A549 (cell line): ENCODE results near the gene LMTK2.

Experiments used
- CTCF ChIP-seq: fragments of >200 bp; sonication (Bioruptor Twin); formaldehyde crosslinking; IDR thresholded peaks from 3 replicates; pipeline ENCODE4 v1.5.1; 2016
- PHF8 ChIP-seq: fragments of 200-600 bp; sonication (generic); IDR thresholded peaks from 2 replicates; pipeline ENCODE4 v1.6.1; 2016; ENCODE audit warnings: low read depth, mild to moderate bottlenecking, antibody characterized with exemption, moderate library complexity, borderline replicate concordance
- RAD21 ChIP-seq, 2 experiments: fragments of >200 bp in 1 of 2; sonication (Bioruptor Twin) in 1 of 2; formaldehyde crosslinking in 1 of 2; IDR thresholded peaks in 1 of 2; conservative IDR thresholded peaks in 1 of 2; 2 replicates in 1 of 2; 3 replicates in 1 of 2; pipeline ENCODE4 v1.6.1; 2012 to 2018; ENCODE audit warnings: inconsistent platforms in 1 of 2
- RFX5 ChIP-seq: fragments of 450-650 bp; IDR thresholded peaks from 2 replicates; pipeline ENCODE4 v1.7.1; 2014; ENCODE audit warnings: antibody characterized with exemption, mild to moderate bottlenecking, moderate library complexity

DNA sequence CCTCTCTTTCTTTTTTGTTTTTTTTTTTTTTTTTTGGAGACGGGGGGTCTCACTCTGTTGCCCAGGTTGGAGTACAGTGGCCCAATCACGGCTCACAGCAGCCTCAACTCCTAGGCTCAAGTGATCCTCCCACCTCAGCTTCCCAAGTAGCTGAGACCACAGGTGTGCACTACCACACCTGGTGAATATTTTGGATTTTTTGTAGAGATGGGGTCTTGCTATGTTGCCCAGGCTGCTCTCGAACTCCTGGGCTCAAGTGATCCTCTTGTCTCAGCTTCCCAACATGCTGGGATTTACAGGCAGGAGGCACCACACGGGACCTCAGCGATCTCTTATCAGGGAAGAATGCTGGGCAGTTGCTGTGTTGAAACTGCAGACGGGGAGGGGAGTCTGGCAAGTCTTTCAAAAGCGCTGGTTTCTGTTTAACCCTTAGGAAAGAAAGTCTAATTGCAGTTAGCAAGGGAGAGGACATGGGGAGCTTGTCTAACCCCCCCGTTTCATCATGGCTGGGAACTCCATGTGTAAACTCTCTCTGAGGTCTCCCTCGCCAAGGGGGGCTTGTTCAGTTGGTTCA, 39.6 kb upstream of the LMTK2 start:
- no peak for TF ChIP-seq RAD21 (conservative IDR thresholded peaks at IDR 0.05 in 1 of 2, IDR thresholded peaks at IDR 0.05 in 1 of 2)
- no peak for TF ChIP-seq CTCF
- no peak for TF ChIP-seq RFX5
- no peak for TF ChIP-seq PHF8
